ENCODE measurements around the gene TBC1D22B. TPM values are rescaled to one million over a fixed set of nuclear protein-coding genes. Genes with fewer than 3 reads are reported as not detected.
A peak's percentile ranks its signal among the peaks of the same experiment; 100 is the strongest.

Gene TBC1D22B
- total and polyA plus RNA-seq, 2 experiments from 2014 or later = 5.0 to 8.3 TPM

GRCh38 chr6:37371154-37372083 lies 113.8 kb downstream of the TBC1D22B start:
- Histone ChIP-seq H3K9me3 (ENCODE audit: low read depth) (no peaks in the 10 kb centered on the region), H3K9ac (no peak overlapping the region), H3K4me2 (ENCODE audit: unreplicated experiment) (no peak overlapping the region), H3F3A (ENCODE audit: insufficient read depth) (peaks cover 7% of the 10 kb centered on the region; the same call in 1 of the 2 replicates), H3K4me1 (ENCODE audit: insufficient read depth) (peaks cover 14% of the 10 kb centered on the region), H2AFZ (no peak overlapping the region), H3K27me3 (replicated peaks; ENCODE audit: insufficient read depth) (no peaks in the 10 kb centered on the region), H3K9me2 (ENCODE audit: insufficient read depth) (no peaks in the 10 kb centered on the region), H4K20me1 (ENCODE audit: insufficient read depth) (no peaks in the 10 kb centered on the region), H3K36me3 (ENCODE audit: low read depth) (peaks cover 6% of the 10 kb centered on the region; the same call in 1 of the 2 replicates), H3K79me2 (ENCODE audit: insufficient read depth) (0 out of 2 replicates have a peak, but pooled peaks cover 7% of the 10 kb centered on the region), H3K4me3 (no peak overlapping the region), H3K27ac (no peak overlapping the region)
- DNase-seq = no peak
- in situ Hi-C loops (cut with MboI) = no loop called here
- TF ChIP-seq EZH2phosphoT487 (IDR thresholded peaks at IDR 0.05; ENCODE audit: insufficient read depth, low read depth) (no peak), EZH2 (IDR thresholded peaks at IDR 0.05; ENCODE audit: insufficient read depth, poor library complexity, severe bottlenecking) (no peak)
- WGBS, 2 experiments (ENCODE audit: low coverage in 1 of 2, low lambda C conversion rate in 2 of 2, missing lambda C conversion rate in 2 of 2) = 83 to 84% methylated on average over 4 of the region's 4 CpGs

GRCh38 chr6:37372116-37372515 lies 114.5 kb downstream of the TBC1D22B start:
- DNase-seq = no peak
- Histone ChIP-seq H3K36me3 (ENCODE audit: low read depth) (peaks cover 6% of the 10 kb centered on the region; the same call in 1 of the 2 replicates), H3K27ac (no peak overlapping the region), H3K4me2 (ENCODE audit: unreplicated experiment) (no peak overlapping the region), H3K9me3 (ENCODE audit: low read depth) (no peaks in the 10 kb centered on the region), H3K4me1 (ENCODE audit: insufficient read depth) (peaks cover 14% of the 10 kb centered on the region), H3K4me3 (no peak overlapping the region), H4K20me1 (ENCODE audit: insufficient read depth) (no peaks in the 10 kb centered on the region), H3K9ac (no peak overlapping the region), H3K27me3 (replicated peaks; ENCODE audit: insufficient read depth) (no peaks in the 10 kb centered on the region), H3K9me2 (ENCODE audit: insufficient read depth) (no peaks in the 10 kb centered on the region), H3K79me2 (ENCODE audit: insufficient read depth) (0 out of 2 replicates have a peak, but pooled peaks cover 7% of the 10 kb centered on the region), H3F3A (ENCODE audit: insufficient read depth) (peaks cover 7% of the 10 kb centered on the region; the same call in 1 of the 2 replicates), H2AFZ (no peak overlapping the region)
- no peak for TF ChIP-seq EZH2 (IDR thresholded peaks at IDR 0.05; ENCODE audit: insufficient read depth, poor library complexity, severe bottlenecking)
- no peak for TF ChIP-seq EZH2phosphoT487 (IDR thresholded peaks at IDR 0.05; ENCODE audit: insufficient read depth, low read depth)
- in situ Hi-C loops (cut with MboI) = no loop called here
- 93 to 97% methylated on average over 1 of the region's 1 CpG for WGBS, 2 experiments (ENCODE audit: low coverage in 1 of 2, low lambda C conversion rate in 2 of 2, missing lambda C conversion rate in 2 of 2)

- Histone ChIP-seq H2AFZ (no peak overlapping the region), H3K4me2 (ENCODE audit: unreplicated experiment) (no peak overlapping the region), H3F3A (ENCODE audit: insufficient read depth) (peaks cover 7% of the 10 kb centered on the region; the same call in 1 of the 2 replicates), H3K27me3 (replicated peaks; ENCODE audit: insufficient read depth) (no peaks in the 10 kb centered on the region), H3K9me3 (ENCODE audit: low read depth) (no peaks in the 10 kb centered on the region), H3K27ac (no peak overlapping the region), H3K79me2 (ENCODE audit: insufficient read depth) (0 out of 2 replicates have a peak, but pooled peaks cover 7% of the 10 kb centered on the region), H3K9ac (no peak overlapping the region), H3K9me2 (ENCODE audit: insufficient read depth) (no peaks in the 10 kb centered on the region), H3K4me1 (ENCODE audit: insufficient read depth) (peaks cover 14% of the 10 kb centered on the region), H3K36me3 (ENCODE audit: low read depth) (peaks cover 20% of the 10 kb centered on the region; the same call in 1 of the 2 replicates), H3K4me3 (no peak overlapping the region), H4K20me1 (ENCODE audit: insufficient read depth) (no peaks in the 10 kb centered on the region)
- TF ChIP-seq EZH2phosphoT487 (IDR thresholded peaks at IDR 0.05; ENCODE audit: insufficient read depth, low read depth) = no peak
- TF ChIP-seq EZH2 (IDR thresholded peaks at IDR 0.05; ENCODE audit: insufficient read depth, poor library complexity, severe bottlenecking) = no peak
- peak; percentile 25 for DNase-seq
- in situ Hi-C loops (cut with MboI) = no loop called here
- 97 to 100% methylated on average over 1 of the region's 1 CpG for WGBS, 2 experiments (ENCODE audit: low coverage in 1 of 2, low lambda C conversion rate in 2 of 2, missing lambda C conversion rate in 2 of 2)
Observed at GRCh38 chr6:37373822-37374471, 116.4 kb downstream of the TBC1D22B start.

- H3F3A ChIP-seq (ENCODE audit: insufficient read depth) = no peaks in the 10 kb centered on the region
- no peaks in the 10 kb centered on the region for H4K20me1 ChIP-seq (ENCODE audit: insufficient read depth)
- H3K27me3 ChIP-seq (replicated peaks; ENCODE audit: insufficient read depth) = no peaks in the 10 kb centered on the region
- H3K9ac ChIP-seq = no peak overlapping the region
- H3K36me3 ChIP-seq (ENCODE audit: low read depth) = peaks cover 28% of the 10 kb centered on the region; the same call in 1 of the 2 replicates
- H3K9me3 ChIP-seq (ENCODE audit: low read depth) = no peaks in the 10 kb centered on the region
- H3K79me2 ChIP-seq (ENCODE audit: insufficient read depth) = 0 out of 2 replicates have a peak, but pooled peaks cover 6% of the 10 kb centered on the region
- no peak for TF ChIP-seq EZH2phosphoT487 (IDR thresholded peaks at IDR 0.05; ENCODE audit: insufficient read depth, low read depth)
- no peak for TF ChIP-seq EZH2 (IDR thresholded peaks at IDR 0.05; ENCODE audit: insufficient read depth, poor library complexity, severe bottlenecking)
- no peak overlapping the region for H3K27ac ChIP-seq
- H3K4me2 ChIP-seq (ENCODE audit: unreplicated experiment) = no peak overlapping the region
- no peak overlapping the region for H3K4me3 ChIP-seq
- no peaks in the 10 kb centered on the region for H3K9me2 ChIP-seq (ENCODE audit: insufficient read depth)
- no peak for DNase-seq
- in situ Hi-C loops (cut with MboI) = no loop called here
- H2AFZ ChIP-seq = no peak overlapping the region
- H3K4me1 ChIP-seq (ENCODE audit: insufficient read depth) = peaks cover under 1% of the 10 kb centered on the region; the same call in 1 of the 2 replicates
Observed at GRCh38 chr6:37375376-37375775, 117.8 kb downstream of the TBC1D22B start.
